Esophagus squamous epithelium (tissue), 5 donors: ENCODE measurements around the gene LRRN4. TPM values are rescaled to one million over a fixed set of nuclear protein-coding genes. Genes with fewer than 3 reads are reported as not detected.
"Not testable (repeated sequence)": the region's sequence is repeated elsewhere in the genome, so short reads cannot be mapped to it uniquely, and the experiment has no call there.

Source experiments
- DNase-seq: peaks from one replicate; lab custom pipeline; 2025; lab: John Stamatoyannopoulos, UW
- H3K27ac ChIP-seq, 4 donors: fragments of 200-600 bp; sonication (generic); one replicate each; pipeline ENCODE4 v1.5.1; 2016 to 2019; ENCODE audit warnings: mild to moderate bottlenecking in 1 of 4
- H3K27me3 ChIP-seq, 4 donors: fragments of 200-600 bp; sonication (generic); 1 replicate in 3 of 4; 2 replicates in 1 of 4; pipeline versions ENCODE4 v1.5.1 to v1.6.0; 2017 to 2021; ENCODE audit warnings: antibody characterized with exemption in 1 of 4
- H3K36me3 ChIP-seq, 3 donors: fragments of 200-600 bp; sonication (generic); one replicate each; pipeline ENCODE4 v1.5.1; 2016 to 2019
- H3K4me1 ChIP-seq, 3 donors: fragments of 200-600 bp; sonication (generic); one replicate each; pipeline ENCODE4 v1.5.1; 2017 to 2019
- H3K4me3 ChIP-seq, 4 donors: fragments of 200-600 bp; sonication (generic); 1 replicate in 3 of 4; 2 replicates in 1 of 4; pipeline ENCODE4 v1.5.1; 2016 to 2019; ENCODE audit warnings: mild to moderate bottlenecking in 2 of 4, moderate library complexity in 1 of 4
- H3K9me3 ChIP-seq, 3 donors: fragments of 200-600 bp; sonication (generic); one replicate each; pipeline ENCODE4 v1.5.1; 2016 to 2019
- CTCF ChIP-seq, 6 experiments: fragments of 450-650 bp in 4 of 6; fragments of 200-600 bp in 2 of 6; sonication (generic) in 2 of 6; IDR thresholded peaks; one replicate each; pipeline ENCODE4 v1.5.1; 2016 to 2019; ENCODE audit warnings: antibody characterized with exemption in 6 of 6, mild to moderate bottlenecking in 4 of 6, moderate library complexity in 4 of 6
- POLR2A ChIP-seq, 4 donors: fragments of 450-650 bp; IDR thresholded peaks; one replicate each; pipeline ENCODE4 v1.6.1; 2017; ENCODE audit warnings: antibody characterized with exemption in 4 of 4, mild to moderate bottlenecking in 4 of 4, moderate library complexity in 3 of 4
- WGBS, 2 donors: methylation state at CpG; one replicate each; pipeline ENCODE4 v1.1.5; 2018; 5-methylcytosine and 5-hydroxymethylcytosine counted together
- intact Hi-C: fragments of 100-400 bp; cut with DNase I; formaldehyde crosslinking; loops from one replicate; pipeline ENCODE4 v1.15.0; 2022
- total RNA-seq, 4 donors: library from RNA; depleted of rRNA; stranded (reverse); fragments of >200 nt; gene quantifications; one replicate each; pipeline ENCODE4 v1.1.0, GENCODE V29; 2016
- donor health status: DM: yes; HTN: yes; CAD: no.

The LRRN4 gene
- total RNA-seq, 4 donors from 2014 or later: 0.19 TPM; not detected in 3

- TF ChIP-seq POLR2A (IDR thresholded peaks at IDR 0.05) (no peak), CTCF (IDR thresholded peaks at IDR 0.05) (no peak)
- H3K4me1 ChIP-seq: peaks cover 0 to 7% (median 0%) of the 10 kb centered on the region in 3 donors
- H3K9me3 ChIP-seq: no peaks in the 10 kb centered on the region
- WGBS, 2 donors: 96 to 100% methylated on average over 1 of the region's 1 CpG
- H3K36me3 ChIP-seq: peaks cover 17 to 98% (median 27%) of the 10 kb centered on the region in 3 donors
- H3K4me3 ChIP-seq: no peak overlapping the region
- intact Hi-C loops: no loop called here
- no peaks in the 10 kb centered on the region for H3K27me3 ChIP-seq
- DNase-seq: no peak
- H3K27ac ChIP-seq: no peak overlapping the region
Observed at GRCh38 chr20:6037082-6037481, 16.8 kb downstream of the LRRN4 start.

GRCh38 chr20:6036213-6036612 lies 17.6 kb downstream of the LRRN4 start:
- intact Hi-C loops: no loop called here

GRCh38 chr20:6034134-6034969 lies 19.5 kb downstream of the LRRN4 start:
- intact Hi-C loops: no loop called here
- Histone ChIP-seq H3K36me3 (peaks cover 4 to 82% (median 18%) of the 10 kb centered on the region in 3 donors), H3K4me1 (peaks cover 0 to 9% (median 0%) of the 10 kb centered on the region in 3 donors), H3K27me3 (no peaks in the 10 kb centered on the region), H3K9me3 (no peaks in the 10 kb centered on the region), H3K27ac (no peak overlapping the region), H3K4me3 (no peak overlapping the region)
- 53 to 54% methylated on average over 2 of the region's 2 CpGs for WGBS, 2 donors
- DNase-seq: no peak
- TF ChIP-seq CTCF (IDR thresholded peaks at IDR 0.05) (no peak), POLR2A (IDR thresholded peaks at IDR 0.05) (no peak)

More at GRCh38 chr20:6036213-6036612, 17.6 kb downstream of the LRRN4 start:
- Histone ChIP-seq H3K27ac (no peak overlapping the region), H3K36me3 (peaks cover 8 to 93% (median 24%) of the 10 kb centered on the region in 3 donors), H3K27me3 (no peaks in the 10 kb centered on the region), H3K4me3 (no peak overlapping the region), H3K9me3 (no peaks in the 10 kb centered on the region), H3K4me1 (peaks cover 0 to 7% (median 0%) of the 10 kb centered on the region in 3 donors)
- TF ChIP-seq CTCF (IDR thresholded peaks at IDR 0.05): no peak
- TF ChIP-seq POLR2A (IDR thresholded peaks at IDR 0.05): no peak
- DNase-seq: no peak
- 90 to 96% methylated on average over 4 of the region's 4 CpGs for WGBS, 2 donors

GRCh38 chr20:6032907-6033306 lies 21.0 kb downstream of the LRRN4 start:
- WGBS, 2 donors: 92 to 94% methylated on average over 8 of the region's 8 CpGs
- DNase-seq, H3K27ac ChIP-seq, H3K27me3 ChIP-seq, intact Hi-C loops, H3K4me3 ChIP-seq, H3K9me3 ChIP-seq: not testable (repeated sequence)
- Histone ChIP-seq H3K4me1 (peaks cover 0 to 12% (median 5%) of the 10 kb centered on the region in 3 donors), H3K36me3 (peaks cover 4 to 74% (median 14%) of the 10 kb centered on the region in 3 donors)

GRCh38 chr20:6030453-6031080 lies 23.3 kb downstream of the LRRN4 start:
- no peak for DNase-seq
- Histone ChIP-seq H3K4me1 (peaks cover 0 to 12% (median 5%) of the 10 kb centered on the region in 3 donors), H3K27me3 (no peaks in the 10 kb centered on the region), H3K4me3 (no peak overlapping the region), H3K36me3 (peaks cover 0 to 71% (median 5%) of the 10 kb centered on the region in 3 donors), H3K27ac (peak overlapping the region in 1 of 4 donors; percentile 5), H3K9me3 (no peaks in the 10 kb centered on the region)
- TF ChIP-seq CTCF (IDR thresholded peaks at IDR 0.05) (no peak), POLR2A (IDR thresholded peaks at IDR 0.05) (no peak)
- intact Hi-C loops: no loop called here
- WGBS, 2 donors: 86 to 88% methylated on average over 6 of the region's 6 CpGs
